GM21576 (cell line): ENCODE results near the gene COL26A1.
"Not testable (repeated sequence)": the region's sequence is repeated elsewhere in the genome, so short reads cannot be mapped to it uniquely, and the experiment has no call there.

Source experiments
- ATAC-seq: cut with Tn5 transposase; IDR thresholded peaks from one replicate; pipeline ENCODE4 v1.9.1; 2021; ENCODE audit warnings: mild to moderate bottlenecking, moderate library complexity; ENCODE audit not compliant: unreplicated experiment

Gene COL26A1

GRCh38 chr7:101547022-101547915 lies 184.6 kb downstream of the COL26A1 start:
- no peak for ATAC-seq

GRCh38 chr7:101547916-101548661 lies 185.4 kb downstream of the COL26A1 start:
- ATAC-seq: no peak

- no peak for ATAC-seq
Observed at GRCh38 chr7:101549734-101550133, 187.1 kb downstream of the COL26A1 start.

GRCh38 chr7:101550641-101551541 lies 188.2 kb downstream of the COL26A1 start:
- no peak for ATAC-seq

GRCh38 chr7:101553018-101553770 lies 190.5 kb downstream of the COL26A1 start:
- no peak for ATAC-seq

- ATAC-seq: no peak
Observed at GRCh38 chr7:101553771-101554445, 191.2 kb downstream of the COL26A1 start.

- no peak for ATAC-seq
Observed at GRCh38 chr7:101554584-101555268, 192.1 kb downstream of the COL26A1 start.

GRCh38 chr7:101555269-101555920 lies 192.7 kb downstream of the COL26A1 start:
- no peak for ATAC-seq

GRCh38 chr7:101555921-101556275 lies 193.2 kb downstream of the COL26A1 start:
- ATAC-seq: no peak

- no peak for ATAC-seq
Observed at GRCh38 chr7:101556453-101556968, 193.8 kb downstream of the COL26A1 start.

GRCh38 chr7:101557421-101557820 lies 194.7 kb downstream of the COL26A1 start:
- ATAC-seq: no peak

GRCh38 chr7:101557978-101558741 lies 195.5 kb downstream of the COL26A1 start:
- no peak for ATAC-seq

GRCh38 chr7:101558742-101559325 lies 196.2 kb downstream of the COL26A1 start:
- no peak for ATAC-seq

- no peak for ATAC-seq
Observed at GRCh38 chr7:101559586-101559985, 196.9 kb downstream of the COL26A1 start.

- not testable (repeated sequence) for ATAC-seq
Observed at GRCh38 chr7:101560021-101560420, 197.3 kb downstream of the COL26A1 start.

GRCh38 chr7:101560856-101561255 lies 198.2 kb downstream of the COL26A1 start:
- ATAC-seq: no peak

GRCh38 chr7:101561293-101561692 lies 198.6 kb downstream of the COL26A1 start:
- ATAC-seq: not testable (repeated sequence)
